Right lobe of liver (tissue), 4 donors: Measurements from ENCODE around the gene TMEM222.
"Not testable (repeated sequence)": the region's sequence is repeated elsewhere in the genome, so short reads cannot be mapped to it uniquely, and the experiment has no call there.

Experiments used
- CTCF ChIP-seq, 4 donors: fragments of 200-600 bp in 3 of 4; fragments of 450-650 bp in 1 of 4; IDR thresholded peaks; one replicate each; pipeline versions ENCODE4 v1.5.1 to v1.8.0; 2016 to 2022; ENCODE audit warnings: antibody characterized with exemption in 4 of 4, mild to moderate bottlenecking in 2 of 4
- POLR2A ChIP-seq: fragments of 450-650 bp; IDR thresholded peaks from one replicate; pipeline ENCODE4 v1.6.1; 2017; ENCODE audit warnings: antibody characterized with exemption, mild to moderate bottlenecking
- donor health status: DM: no; HTN: no; CAD: no.
- donor health status: DM: no; HTN: no; CAD: no.
- donor health status: DM: no; HTN: yes; CAD: no.

GRCh38 chr1:27384797-27385196, 62.8 kb downstream of the TMEM222 start:
- not testable (repeated sequence) for TF ChIP-seq CTCF (IDR thresholded peaks at IDR 0.05); POLR2A
